T-helper 22 cell (primary cell): ENCODE results near the gene HDAC4.

Experiments
- DNase-seq: peaks from one replicate; pipeline ENCODE4 v3.0.0-alpha.2; 2020; ENCODE audit warnings: low read depth

Gene HDAC4

GRCh38 chr2:239026711-239027361 lies 374.0 kb downstream of the HDAC4 start:
- DNase-seq: no peak

- DNase-seq: no peak
These were observed 374.8 kb downstream of the HDAC4 start for GRCh38 chr2:239025951-239026461.

- DNase-seq: no peak
These were observed 375.6 kb downstream of the HDAC4 start for GRCh38 chr2:239025096-239025801.

GRCh38 chr2:239024226-239024625 lies 376.6 kb downstream of the HDAC4 start:
- no peak for DNase-seq

GRCh38 chr2:239022437-239023260 lies 378.2 kb downstream of the HDAC4 start:
- no peak for DNase-seq

- no peak for DNase-seq
These were observed 379.0 kb downstream of the HDAC4 start for GRCh38 chr2:239021651-239022436.

- no peak for DNase-seq
These were observed 379.6 kb downstream of the HDAC4 start for GRCh38 chr2:239021224-239021623.

GRCh38 chr2:239020541-239021041 lies 380.2 kb downstream of the HDAC4 start:
- no peak for DNase-seq

- DNase-seq: no peak
These were observed 381.6 kb downstream of the HDAC4 start for GRCh38 chr2:239019183-239019581.

GRCh38 chr2:239018271-239019182 lies 382.3 kb downstream of the HDAC4 start:
- DNase-seq: no peak

- DNase-seq: no peak
These were observed 383.2 kb downstream of the HDAC4 start for GRCh38 chr2:239017491-239018098.

- no peak for DNase-seq
These were observed 384.7 kb downstream of the HDAC4 start for GRCh38 chr2:239015901-239016675.

GRCh38 chr2:239015218-239015900 lies 385.5 kb downstream of the HDAC4 start:
- no peak for DNase-seq

GRCh38 chr2:239014458-239015217 lies 386.2 kb downstream of the HDAC4 start:
- DNase-seq: no peak

GRCh38 chr2:239013678-239013976 lies 387.2 kb downstream of the HDAC4 start:
- DNase-seq: no peak

- DNase-seq: no peak
These were observed 387.7 kb downstream of the HDAC4 start for GRCh38 chr2:239012936-239013677.

GRCh38 chr2:239012228-239012627 lies 388.6 kb downstream of the HDAC4 start:
- DNase-seq: no peak

- DNase-seq: no peak
These were observed 391.2 kb downstream of the HDAC4 start for GRCh38 chr2:239009589-239009961.
